WI38 (cell line): ENCODE data around the gene NTN4.

Experiments used
- H3K4me3 ChIP-seq: 2 replicates; pipeline ENCODE4 v1.5.1; 2011; ENCODE audit warnings: low read depth, mild to moderate bottlenecking, control low read depth, low read length
- TF ChIP-seq, protein P1 (sequence below): IDR thresholded peaks from 2 replicates; pipeline ENCODE4 v1.5.1; 2012; ENCODE audit warnings: low read depth, mild to moderate bottlenecking, control low read depth, low read length

The NTN4 gene

DNA sequence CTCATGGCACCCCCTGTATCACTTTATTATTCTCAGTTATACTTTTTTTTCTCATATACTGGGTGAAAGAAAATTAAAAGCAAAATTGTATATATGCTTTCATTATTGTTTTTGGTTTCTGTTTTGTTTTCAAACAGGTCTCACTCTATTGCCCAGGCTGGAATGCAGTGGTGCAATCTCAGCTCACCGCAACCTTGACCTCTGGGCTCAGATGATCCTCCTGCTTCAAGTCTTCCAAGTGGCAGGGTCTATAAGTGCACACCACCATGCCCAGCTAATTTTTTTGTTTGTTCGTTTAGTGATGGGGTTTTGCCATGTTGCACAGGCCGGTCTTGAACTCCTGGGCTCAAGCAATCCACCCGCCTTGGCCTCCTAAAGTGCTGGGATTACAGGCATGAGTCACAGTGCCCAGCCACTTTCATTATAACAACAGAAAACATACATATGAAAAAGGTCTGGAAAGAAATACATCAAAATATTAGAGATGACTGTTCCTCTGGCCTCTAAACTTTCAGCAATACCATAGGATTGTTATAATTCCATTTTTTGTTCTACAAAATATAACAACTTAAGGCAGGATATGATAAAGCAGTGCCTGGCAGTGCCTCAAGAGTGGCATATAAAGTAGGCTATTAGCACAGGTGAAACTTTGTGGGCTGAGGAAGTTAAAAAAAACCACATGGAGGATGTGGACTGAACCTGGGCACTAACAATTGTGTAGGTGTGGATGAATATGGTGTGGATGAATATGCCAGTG lies 5.8 kb upstream of the NTN4 start:
- TF ChIP-seq, protein P1, sequence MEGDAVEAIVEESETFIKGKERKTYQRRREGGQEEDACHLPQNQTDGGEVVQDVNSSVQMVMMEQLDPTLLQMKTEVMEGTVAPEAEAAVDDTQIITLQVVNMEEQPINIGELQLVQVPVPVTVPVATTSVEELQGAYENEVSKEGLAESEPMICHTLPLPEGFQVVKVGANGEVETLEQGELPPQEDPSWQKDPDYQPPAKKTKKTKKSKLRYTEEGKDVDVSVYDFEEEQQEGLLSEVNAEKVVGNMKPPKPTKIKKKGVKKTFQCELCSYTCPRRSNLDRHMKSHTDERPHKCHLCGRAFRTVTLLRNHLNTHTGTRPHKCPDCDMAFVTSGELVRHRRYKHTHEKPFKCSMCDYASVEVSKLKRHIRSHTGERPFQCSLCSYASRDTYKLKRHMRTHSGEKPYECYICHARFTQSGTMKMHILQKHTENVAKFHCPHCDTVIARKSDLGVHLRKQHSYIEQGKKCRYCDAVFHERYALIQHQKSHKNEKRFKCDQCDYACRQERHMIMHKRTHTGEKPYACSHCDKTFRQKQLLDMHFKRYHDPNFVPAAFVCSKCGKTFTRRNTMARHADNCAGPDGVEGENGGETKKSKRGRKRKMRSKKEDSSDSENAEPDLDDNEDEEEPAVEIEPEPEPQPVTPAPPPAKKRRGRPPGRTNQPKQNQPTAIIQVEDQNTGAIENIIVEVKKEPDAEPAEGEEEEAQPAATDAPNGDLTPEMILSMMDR: no peak
- H3K4me3 ChIP-seq: no peak overlapping the region

GRCh38 chr12:95790917-95791849 lies 619 bp upstream of the NTN4 start:
- TF ChIP-seq, protein P1: no peak
- H3K4me3 ChIP-seq: peak overlapping the region; percentile 90

DNA sequence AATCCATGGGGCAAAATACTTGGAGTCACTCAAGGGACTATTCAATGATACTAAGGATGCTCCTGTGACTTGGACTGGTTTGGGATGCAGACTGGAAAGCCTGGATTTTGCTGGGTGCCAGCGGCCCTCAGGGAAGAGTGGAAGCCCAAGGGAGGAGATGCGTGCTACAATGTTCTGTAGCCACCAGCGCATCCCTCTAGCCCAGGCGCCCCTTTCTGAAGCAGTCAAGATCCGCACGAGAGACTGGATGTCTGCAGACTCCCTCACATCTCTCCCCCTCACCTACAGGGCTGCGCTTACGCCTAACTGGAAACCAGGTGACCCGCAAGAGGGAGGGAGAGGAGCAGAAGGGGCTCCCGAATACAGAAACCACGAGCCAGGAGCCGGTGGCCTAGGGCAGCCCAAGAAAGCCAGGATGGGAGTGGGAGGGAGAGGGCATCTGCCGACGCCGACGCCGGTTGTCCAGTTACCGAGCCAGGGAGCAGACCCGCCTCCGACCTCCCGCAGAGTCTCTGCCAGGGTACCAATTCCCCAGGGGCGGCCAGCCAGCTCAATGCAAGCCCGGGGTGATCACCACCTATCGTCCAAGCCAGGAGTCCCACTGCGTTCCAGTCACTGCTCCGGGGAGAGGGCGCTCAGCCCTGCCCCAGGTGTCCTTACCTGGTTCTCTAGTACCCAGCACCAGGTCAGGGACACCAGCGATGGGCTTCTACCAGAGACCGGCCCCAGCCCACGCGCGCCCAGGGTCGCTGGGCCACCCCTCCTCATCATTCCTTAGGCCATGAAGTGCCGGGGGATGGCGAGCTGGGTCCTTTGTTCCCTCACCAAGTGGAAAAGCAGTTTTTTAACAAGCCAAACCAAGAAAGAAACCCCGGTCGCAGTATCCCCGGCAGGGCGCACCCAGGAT lies 1.2 kb downstream of the NTN4 start:
- H3K4me3 ChIP-seq: peak overlapping the region; percentile 90
- TF ChIP-seq, protein P1: no peak

DNA sequence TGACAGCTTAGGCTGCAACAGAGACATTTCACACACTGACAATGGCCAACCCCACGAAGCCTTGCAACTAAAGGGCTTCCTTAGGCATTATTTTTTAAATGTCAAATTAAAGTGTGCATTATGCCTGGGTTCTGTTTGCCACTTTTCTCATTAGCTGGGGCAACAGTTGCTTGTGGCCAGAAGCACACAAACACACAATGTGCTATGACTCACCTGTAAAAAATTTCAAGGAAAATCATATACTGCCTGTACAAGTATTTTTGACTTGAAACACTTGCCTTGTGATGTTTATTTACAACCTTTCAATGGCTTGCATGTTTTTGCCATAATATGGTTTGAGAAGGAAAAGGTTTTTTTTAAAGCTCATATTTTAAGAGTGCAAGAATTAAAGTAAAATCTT lies 1.9 kb downstream of the NTN4 start:
- TF ChIP-seq, protein P1: no peak
- peak overlapping the region; percentile 90 for H3K4me3 ChIP-seq

- no peak overlapping the region for H3K4me3 ChIP-seq
- TF ChIP-seq, protein P1: no peak
Observed at GRCh38 chr12:95787274-95787818, 3.2 kb downstream of the NTN4 start.

DNA sequence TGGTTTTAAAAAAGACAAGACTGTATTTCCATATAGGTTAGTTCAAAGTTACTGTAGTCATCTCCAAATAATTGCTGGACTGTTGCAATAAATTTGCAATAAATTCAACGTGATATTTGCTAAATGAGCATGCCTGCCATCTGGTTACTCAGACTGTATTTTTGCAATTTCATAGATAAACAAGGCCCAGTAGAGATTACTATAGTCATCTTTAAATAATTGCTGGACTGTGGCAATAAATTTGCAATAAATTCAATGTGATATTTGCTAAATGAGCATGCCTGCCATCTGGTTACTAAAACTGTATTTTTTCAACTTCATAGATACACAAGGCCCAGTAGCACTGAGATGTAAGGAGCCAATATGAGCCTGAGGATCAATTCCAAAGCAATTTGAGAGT lies 5.6 kb downstream of the NTN4 start:
- H3K4me3 ChIP-seq: no peak overlapping the region
- TF ChIP-seq, protein P1: no peak
